ENCODE results near the gene PRRT1.

GRCh38 chr6:32182555-32182981 is 30.8 kb upstream of the PRRT1 start:
- TF ChIP-seq, protein P1, sequence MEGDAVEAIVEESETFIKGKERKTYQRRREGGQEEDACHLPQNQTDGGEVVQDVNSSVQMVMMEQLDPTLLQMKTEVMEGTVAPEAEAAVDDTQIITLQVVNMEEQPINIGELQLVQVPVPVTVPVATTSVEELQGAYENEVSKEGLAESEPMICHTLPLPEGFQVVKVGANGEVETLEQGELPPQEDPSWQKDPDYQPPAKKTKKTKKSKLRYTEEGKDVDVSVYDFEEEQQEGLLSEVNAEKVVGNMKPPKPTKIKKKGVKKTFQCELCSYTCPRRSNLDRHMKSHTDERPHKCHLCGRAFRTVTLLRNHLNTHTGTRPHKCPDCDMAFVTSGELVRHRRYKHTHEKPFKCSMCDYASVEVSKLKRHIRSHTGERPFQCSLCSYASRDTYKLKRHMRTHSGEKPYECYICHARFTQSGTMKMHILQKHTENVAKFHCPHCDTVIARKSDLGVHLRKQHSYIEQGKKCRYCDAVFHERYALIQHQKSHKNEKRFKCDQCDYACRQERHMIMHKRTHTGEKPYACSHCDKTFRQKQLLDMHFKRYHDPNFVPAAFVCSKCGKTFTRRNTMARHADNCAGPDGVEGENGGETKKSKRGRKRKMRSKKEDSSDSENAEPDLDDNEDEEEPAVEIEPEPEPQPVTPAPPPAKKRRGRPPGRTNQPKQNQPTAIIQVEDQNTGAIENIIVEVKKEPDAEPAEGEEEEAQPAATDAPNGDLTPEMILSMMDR (optimal IDR thresholded peaks at IDR 0.05 in 1 of 3, IDR thresholded peaks at IDR 0.05 in 1 of 3, conservative IDR thresholded peaks at IDR 0.05 in 1 of 3; ENCODE audit: extremely low read depth in 1 of 3, insufficient read depth in 2 of 3, low read length in 3 of 3), result no peak
- no peak for TF ChIP-seq EZH2 (IDR thresholded peaks at IDR 0.05; ENCODE audit: low read length)
